WI38 (cell line): ENCODE measurements around the gene ZNF107.
"Not testable (repeated sequence)": the region's sequence is repeated elsewhere in the genome, so short reads cannot be mapped to it uniquely, and the experiment has no call there.

ENCODE experiments used
- H3K4me3 ChIP-seq: 2 replicates; pipeline ENCODE4 v1.5.1; 2011; ENCODE audit warnings: low read depth, mild to moderate bottlenecking, control low read depth, low read length
- TF ChIP-seq, protein P1 (sequence below): IDR thresholded peaks from 2 replicates; pipeline ENCODE4 v1.5.1; 2012; ENCODE audit warnings: low read depth, mild to moderate bottlenecking, control low read depth, low read length

ZNF107 gene

DNA sequence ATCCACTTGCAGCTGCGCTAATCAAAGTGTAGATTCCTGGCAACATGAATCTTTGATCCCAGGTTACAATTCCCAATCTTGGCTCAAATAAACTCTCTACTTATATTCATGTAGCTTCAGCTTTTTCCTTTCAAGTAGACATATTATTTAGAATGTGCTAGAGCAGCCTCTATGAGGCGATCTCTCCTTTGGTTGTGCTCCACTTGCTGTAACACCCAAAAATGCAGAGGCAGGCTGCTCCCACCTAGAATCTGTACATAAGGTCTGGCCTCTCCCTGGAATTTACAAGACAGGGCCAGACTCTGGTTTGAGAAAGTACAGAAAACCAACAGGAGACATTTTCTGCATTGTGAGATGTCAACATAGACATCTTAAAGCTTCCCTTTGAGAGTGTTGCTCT is 23.1 kb downstream of the ZNF107 start:
- no peak overlapping the region for H3K4me3 ChIP-seq
- TF ChIP-seq, protein P1, sequence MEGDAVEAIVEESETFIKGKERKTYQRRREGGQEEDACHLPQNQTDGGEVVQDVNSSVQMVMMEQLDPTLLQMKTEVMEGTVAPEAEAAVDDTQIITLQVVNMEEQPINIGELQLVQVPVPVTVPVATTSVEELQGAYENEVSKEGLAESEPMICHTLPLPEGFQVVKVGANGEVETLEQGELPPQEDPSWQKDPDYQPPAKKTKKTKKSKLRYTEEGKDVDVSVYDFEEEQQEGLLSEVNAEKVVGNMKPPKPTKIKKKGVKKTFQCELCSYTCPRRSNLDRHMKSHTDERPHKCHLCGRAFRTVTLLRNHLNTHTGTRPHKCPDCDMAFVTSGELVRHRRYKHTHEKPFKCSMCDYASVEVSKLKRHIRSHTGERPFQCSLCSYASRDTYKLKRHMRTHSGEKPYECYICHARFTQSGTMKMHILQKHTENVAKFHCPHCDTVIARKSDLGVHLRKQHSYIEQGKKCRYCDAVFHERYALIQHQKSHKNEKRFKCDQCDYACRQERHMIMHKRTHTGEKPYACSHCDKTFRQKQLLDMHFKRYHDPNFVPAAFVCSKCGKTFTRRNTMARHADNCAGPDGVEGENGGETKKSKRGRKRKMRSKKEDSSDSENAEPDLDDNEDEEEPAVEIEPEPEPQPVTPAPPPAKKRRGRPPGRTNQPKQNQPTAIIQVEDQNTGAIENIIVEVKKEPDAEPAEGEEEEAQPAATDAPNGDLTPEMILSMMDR, result no peak

DNA sequence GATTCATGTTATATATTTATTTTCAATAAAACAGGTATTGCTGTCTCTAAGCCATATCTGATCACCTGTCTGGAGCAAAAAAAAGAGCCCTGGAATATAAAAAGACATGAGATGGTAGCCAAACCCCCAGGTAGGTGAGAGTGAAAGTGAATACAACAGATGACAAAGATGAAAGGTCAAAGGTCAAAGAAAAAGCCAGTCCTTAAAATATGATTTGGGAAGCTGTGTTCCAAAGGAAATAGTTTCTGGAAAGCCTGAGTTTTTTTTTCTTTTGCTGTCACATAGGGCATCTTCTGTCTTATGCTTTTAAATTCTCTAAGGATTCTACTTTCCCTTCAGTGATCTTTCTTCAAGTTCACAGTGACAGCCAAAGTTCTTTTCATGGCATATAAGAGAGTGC is 25.9 kb downstream of the ZNF107 start:
- no peak overlapping the region for H3K4me3 ChIP-seq
- TF ChIP-seq, protein P1, result no peak

DNA sequence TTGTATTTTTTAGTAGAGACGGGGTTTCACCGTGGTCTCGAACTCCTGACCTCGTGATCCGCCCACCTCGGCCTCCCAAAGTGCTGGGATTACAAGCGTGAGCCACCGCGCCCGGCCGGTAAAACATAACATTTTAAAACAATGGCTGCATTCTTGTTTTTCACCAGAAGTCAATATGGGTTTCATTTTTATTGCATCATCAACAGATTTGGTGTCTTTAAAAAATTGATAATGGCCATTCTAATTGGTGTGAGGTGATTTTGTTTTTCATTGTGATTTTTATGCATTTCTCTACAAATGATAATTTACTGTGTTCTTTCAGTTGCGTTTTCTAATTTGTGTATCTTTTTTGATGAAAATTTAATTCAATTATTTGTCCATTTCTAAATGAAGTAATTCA is 31.9 kb downstream of the ZNF107 start:
- not testable (repeated sequence) for H3K4me3 ChIP-seq

DNA sequence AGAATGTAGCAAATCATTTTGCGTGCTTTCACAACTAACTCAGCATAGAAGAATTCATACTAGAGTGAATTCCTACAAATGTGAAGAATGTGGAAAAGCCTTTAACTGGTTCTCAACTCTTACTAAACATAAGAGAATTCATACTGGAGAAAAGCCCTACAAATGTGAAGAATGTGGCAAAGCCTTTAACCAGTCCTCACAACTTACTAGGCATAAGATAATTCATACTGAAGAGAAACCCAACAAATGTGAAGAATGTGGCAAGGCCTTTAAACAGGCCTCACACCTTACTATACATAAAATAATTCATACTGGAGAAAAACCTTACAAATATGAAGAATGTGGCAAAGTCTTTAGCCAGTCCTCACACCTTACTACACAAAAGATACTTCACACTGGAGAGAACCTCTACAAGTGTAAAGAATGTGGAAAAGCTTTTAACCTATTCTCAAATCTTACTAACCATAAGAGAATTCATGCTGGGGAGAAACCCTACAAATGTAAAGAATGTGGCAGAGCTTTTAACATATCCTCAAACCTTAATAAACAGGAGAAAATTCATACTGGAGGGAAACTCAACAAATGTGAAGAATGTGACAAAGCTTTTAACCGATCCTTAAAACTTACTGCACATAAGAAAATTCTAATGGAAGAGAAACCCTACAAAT is 40.8 kb downstream of the ZNF107 start:
- TF ChIP-seq, protein P1, result no peak
- no peak overlapping the region for H3K4me3 ChIP-seq

DNA sequence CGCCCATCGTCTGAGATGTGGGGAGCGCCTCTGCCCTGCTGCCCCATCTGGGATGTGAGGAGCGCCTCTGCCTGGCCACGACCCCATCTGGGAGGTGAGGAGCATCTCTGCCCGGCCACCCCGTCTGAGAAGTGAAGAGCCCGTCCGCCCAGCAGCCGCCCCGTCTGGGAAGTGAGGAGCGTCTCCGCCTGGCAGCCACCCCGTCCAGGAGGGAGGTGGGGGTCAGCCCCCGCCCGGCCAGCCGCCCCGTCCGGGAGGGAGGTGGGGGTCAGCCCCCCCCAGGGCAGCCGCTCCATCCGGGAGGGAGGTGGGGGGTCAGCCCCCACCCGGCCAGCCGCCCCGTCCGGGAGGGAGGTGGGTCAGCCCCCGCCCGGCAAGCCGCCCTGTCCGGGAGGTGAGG is 52.0 kb downstream of the ZNF107 start:
- not testable (repeated sequence) for H3K4me3 ChIP-seq

DNA sequence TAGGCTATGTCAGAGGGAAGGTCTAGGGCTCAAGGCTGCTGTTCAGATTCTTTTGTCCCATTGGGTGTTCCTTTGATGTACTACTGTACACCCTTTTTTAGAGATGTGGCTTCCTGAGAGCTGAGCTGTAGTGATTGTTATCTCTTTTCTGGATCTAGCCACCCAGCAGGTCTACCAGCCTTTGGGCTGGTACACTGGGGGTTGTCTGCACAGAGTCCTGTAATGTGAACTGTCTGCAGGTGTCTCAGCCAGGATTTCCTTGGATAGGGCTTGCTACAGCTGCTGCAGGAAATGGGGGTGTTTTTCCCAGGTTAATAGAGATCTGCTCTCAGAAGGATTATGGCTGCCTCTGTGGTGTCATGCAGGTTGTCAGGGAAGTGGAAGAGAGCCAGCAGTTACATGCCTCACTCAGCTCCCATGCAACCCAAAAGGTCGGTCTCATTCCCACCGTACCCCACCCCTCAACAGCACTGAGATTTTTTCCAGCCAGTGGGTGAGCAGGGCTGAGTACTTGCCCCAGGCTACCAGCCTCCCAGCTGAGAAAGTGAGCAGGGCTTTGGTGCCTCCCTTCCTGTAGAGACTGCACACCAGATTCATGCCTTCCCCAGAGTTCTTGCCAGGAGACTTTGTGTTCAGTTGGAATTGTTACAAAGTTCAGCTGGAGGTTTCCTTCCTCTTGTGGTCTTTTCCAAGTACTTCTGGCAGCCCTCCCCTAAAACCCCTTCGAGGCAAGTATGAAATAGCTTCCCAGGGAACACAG is 63.3 kb downstream of the ZNF107 start:
- TF ChIP-seq, protein P1, result no peak
- no peak overlapping the region for H3K4me3 ChIP-seq

DNA sequence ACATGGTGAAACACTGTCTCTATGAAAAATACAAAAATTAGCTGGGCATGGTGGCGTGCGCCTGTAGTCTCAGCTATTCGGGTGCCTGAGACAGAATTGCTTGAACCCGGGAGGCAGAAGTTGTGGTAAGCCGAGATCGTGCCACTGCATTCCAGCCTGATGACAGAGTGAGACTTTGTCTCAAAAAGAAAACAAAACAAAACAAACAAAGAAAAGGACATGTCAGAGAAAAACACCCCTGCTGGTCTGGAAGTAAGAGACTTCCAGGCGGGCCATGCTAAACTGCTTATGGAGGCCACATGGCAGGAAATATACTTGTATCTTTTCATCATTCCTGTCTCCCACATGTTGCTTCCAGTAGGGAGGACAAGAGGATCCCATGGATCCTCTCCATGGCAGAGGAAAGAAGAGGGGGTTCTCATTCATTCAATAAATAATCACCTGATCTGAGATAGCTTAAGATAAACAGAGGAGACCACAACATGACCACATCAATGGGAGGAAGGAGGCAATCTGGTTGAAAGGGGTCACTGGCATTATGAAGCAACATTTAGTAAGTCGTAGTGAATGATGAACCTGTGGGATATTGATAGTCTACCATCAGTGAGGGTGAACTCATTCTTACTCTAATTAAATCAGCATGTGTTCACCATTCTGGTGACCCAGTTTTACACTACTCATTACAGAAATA is 67.8 kb downstream of the ZNF107 start:
- TF ChIP-seq, protein P1, result no peak
- H3K4me3 ChIP-seq, result no peak overlapping the region

DNA sequence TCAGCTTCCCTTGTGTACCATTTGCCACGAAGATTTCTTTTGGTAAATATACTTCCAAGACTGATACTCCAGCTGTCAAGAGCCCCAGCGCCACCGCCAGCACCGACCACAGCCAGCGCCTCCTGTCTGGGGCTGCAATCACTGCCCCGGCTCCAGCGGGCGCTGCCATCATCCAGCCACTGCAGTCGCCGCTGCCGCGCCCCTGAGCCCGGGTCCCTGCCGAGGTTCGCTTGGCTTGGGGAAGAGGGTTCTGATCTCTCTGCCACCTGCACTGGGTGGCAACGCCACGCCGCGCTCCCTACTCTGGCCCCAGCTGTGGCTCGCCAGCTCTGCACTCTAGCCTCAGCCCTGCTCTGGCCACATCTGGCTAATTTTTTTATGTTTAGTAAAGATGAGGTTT is 70.6 kb downstream of the ZNF107 start:
- TF ChIP-seq, protein P1, result no peak
- H3K4me3 ChIP-seq, result no peak overlapping the region

DNA sequence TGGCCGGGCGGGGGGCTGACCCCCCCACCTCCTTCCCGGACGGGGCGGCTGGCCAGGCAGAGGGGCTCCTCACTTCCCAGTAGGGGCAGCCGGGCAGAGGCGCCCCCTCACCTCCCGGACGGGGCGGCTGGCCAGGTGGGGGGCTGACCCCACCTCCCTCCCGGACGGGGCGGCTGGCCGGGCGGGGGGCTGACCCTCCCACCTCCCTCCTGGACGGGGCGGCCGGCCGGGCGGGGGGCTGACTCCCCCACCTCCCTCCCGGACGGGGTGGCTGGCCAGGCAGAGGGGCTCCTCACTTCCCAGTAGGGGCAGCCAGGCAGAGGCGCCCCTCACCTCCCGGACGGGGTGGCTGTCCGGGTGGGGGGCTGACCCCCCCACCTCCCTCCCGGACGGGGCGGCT is 72.5 kb downstream of the ZNF107 start:
- not testable (repeated sequence) for H3K4me3 ChIP-seq

DNA sequence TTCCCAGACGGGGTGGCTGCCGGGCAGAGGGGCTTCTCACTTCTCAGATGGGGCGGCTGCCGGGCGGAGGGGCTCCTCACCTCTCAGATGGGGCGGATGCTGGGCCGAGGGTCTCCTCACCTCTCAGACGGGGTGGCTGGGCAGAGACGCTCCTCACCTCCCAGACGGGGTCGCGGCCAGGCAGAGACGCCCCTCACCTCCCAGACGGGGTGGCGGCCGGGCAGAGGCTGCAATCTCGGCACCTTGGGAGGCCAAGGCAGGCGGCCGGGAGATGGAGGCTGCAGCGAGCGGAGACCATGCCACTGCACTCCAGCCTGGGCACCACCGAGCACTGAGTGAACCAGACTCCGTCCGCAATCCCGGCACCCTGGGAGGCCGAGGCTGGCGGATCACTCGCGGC is 73.0 kb downstream of the ZNF107 start:
- H3K4me3 ChIP-seq, result not testable (repeated sequence)
